AG08395 (cell line): ENCODE results near the gene CACNA1G.
A peak's percentile ranks its signal among the peaks of the same experiment; 100 is the strongest.

Experiments
- DNase-seq: peaks from one replicate; pipeline ENCODE4 v3.0.0; 2012; ENCODE audit warnings: mixed read lengths, low spot score

Gene CACNA1G

DNA sequence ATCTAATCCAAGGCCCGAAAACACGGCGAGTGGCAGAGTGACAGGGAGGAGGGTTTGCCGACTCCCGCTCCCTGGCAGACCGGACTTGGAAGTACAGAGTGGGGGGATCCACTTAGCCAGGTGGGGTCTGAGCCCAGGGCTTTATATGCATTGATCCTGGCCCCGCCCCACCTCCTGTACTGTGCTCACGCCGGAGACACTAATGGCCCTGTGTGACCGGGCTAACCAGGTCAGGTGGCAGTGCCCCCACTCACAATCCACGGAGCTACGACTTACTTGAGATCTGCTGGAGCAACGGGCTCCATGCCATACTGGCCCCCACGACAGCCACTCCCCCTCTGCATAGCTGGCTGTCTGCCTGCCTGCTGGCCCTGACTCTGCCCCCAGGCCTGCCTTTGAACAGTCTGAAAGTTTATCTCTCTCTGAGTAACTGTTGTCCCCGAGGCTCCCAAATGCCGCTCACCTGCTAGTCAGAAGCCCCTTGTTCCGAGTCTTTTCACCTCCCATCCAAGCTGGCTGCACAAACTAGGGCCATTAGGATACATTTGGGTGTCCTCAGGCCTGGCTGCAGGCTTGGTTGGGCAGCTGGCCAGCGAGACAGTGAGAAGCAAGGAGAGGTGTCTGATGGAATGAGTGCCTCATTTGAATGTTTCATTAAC, 28.0 kb downstream of the CACNA1G start:
- no peak for DNase-seq

DNA sequence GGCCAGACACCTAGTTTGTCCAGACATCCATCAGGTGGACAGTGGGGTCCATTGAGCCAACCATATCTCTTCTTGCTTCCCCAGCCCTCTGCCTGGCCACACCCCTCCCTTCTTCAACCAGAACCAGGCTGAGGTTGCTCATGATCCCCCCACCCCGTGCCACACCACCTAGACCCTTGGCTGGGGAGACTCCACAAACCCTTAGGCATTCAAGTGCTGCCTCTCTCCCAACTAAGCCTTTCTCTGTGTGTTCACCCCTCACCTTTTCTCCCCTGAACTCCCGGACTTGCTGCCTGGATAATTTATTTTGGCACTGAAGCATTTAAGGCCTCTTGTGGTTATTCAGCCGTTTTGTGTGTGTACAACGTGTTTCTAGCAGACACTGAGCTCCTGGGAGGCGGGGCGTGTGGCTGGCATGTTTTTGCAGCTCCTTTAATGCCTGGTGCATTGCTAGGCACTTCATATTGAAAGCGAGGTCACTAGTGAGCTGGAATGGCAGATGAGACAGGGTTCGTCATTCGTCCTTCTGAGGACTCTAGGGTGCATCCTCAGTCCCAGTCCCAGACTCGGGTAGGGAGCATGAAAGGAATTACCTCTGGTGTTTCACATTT, 28.7 kb downstream of the CACNA1G start:
- peak; percentile 27 for DNase-seq

DNA sequence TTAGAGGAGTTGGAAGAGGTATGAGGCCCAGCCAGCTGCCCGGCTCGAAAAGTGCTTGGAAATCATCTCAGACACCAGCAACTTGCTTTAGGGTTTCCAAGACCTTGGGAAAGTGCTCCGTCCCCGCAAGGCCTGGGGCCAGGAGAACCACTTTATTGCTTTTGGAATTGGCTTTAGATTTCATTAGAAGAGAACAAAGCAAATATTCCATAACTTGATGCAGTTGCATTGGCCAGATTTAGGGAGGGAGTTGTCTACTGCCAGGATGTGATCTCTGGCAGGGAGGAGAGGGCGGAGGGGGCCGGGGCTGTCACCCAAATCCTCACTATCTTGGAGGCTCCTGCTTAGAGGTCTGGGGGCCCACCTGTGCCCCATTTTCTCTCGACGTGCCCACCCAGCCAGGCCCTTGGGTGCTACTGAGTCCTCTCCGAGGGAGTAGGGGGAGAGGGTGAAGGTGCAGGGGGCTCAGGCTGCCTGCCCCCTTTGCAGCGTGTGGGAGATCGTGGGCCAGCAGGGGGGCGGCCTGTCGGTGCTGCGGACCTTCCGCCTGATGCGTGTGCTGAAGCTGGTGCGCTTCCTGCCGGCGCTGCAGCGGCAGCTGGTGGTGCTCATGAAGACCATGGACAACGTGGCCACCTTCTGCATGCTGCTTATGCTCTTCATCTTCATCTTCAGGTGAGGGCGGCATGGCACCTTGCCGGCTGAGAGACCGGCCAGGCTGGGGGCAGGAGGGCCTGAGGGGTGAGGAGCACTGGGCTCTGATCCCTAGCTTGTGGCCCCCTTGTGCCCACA, 30.6 kb downstream of the CACNA1G start:
- no peak for DNase-seq

DNA sequence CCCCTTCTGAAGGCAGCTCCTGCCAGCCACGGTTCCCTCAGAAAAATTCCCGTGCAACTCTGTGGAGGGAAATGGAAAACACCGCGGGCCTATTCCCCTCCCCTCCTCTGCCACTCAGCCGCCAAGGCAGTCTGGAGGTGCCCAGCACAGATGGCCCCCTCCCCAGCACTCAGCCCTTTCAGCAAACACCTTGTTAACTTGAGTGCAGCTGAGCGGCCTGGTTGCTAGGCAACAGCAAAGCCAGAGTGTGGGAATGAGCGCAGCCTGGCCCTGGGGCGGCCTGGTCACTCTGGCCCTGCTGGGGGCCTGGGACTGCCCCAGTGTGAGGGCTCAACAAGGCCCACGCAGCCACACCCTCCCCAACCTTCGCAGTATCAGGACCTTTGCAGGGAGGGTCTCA, 32.8 kb downstream of the CACNA1G start:
- DNase-seq, result no peak

DNA sequence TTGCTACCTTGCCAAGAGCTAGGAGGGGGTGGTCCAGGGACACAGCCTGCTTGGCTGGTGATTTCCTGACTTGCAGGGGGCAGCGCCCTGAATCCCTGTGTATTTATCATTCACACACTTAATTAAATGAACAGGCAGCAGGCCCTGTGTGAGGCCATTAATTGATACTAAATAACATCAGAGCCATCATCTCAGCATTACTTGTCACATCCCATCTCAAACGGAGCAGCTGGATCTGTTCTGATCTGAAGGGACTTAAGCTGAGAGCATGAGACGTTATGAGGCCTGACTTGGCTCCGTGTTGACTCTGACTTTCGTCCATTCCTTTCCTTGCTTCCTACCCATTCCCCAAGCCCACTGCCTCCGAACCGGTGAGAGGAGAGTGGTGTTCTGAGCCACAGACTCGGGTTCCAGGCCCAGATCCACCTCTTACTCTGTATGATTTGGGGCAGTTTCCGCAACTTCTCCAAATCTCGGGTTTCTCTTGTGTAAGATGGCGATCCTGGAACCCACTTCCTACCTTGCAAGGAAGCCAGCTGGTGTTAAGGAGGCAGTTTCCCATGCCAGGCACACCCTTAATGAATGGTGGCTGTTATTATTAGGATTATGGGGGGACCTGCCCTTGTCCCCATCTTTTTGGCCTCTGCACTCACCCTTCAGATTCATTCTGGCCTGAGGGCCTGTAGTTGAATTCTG, 33.8 kb downstream of the CACNA1G start:
- DNase-seq, result no peak

DNA sequence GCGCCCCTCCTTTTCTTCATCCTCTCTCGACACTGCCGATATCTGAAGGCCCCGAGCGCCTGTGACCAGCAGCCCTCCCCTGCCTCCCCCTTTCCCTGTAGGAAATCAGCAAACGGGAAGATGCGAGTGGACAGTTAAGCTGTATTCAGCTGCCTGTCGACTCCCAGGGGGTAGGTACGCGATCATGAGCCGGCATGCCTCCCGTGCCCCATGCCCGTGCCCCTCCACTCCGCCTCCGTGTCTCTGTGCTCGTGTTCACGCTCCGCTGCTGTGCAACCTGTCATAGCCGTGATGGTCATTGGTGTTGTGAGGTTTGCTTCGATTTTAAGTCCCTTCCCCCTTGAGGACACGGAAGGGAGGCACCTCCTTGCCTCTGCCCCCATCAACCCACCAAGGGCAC, 34.4 kb downstream of the CACNA1G start:
- DNase-seq, result no peak

DNA sequence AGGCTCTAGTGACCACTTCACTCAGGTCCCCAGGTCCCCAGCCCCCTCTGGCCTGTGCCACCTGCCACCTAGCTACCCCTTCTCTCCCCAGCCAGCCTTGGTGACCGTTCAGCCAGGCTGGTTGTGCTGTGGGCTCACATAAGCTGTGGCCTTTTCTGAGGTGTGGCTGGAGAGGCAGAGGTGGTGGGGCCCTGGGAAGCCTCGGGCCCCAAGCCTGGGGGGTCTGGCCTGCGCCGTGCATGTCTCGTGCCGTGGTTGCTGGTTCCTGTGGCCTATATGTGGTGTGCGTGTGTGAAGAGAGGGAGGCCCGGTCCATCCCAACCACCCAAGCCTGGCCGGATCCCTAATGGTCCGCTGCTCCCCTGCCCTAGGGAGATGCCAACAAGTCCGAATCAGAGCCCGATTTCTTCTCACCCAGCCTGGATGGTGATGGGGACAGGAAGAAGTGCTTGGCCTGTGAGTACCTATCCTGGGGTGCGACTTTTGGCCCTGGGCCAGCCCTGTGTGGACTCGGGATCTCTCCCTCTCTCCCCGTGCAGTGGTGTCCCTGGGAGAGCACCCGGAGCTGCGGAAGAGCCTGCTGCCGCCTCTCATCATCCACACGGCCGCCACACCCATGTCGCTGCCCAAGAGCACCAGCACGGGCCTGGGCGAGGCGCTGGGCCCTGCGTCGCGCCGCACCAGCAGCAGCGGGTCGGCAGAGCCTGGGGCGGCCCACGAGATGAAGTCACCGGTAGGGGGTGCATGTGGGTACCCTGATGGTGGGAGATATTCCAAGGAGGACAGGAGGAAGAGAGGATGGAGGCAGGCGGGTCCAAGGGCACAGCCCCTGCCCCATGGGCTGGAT, 35.9 kb downstream of the CACNA1G start:
- no peak for DNase-seq

DNA sequence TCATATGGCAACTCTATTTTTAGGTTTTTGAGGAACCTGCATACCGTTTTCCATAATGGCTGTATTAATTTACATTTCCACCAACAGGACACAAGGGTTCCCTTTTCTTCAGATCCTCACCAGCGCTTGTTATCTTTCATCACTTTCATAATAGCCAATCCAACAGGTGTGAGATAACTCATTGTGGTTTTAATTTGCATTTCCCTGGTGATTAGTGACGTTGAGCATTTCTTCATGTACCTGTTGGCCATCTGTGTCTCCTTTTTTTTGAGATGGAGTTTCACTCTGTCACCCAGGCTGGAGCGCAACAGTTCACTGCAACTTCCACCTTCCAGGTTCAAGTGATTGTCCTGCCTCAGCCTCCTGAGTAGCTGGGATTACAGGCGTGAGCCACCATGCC, 38.0 kb downstream of the CACNA1G start:
- no peak for DNase-seq

DNA sequence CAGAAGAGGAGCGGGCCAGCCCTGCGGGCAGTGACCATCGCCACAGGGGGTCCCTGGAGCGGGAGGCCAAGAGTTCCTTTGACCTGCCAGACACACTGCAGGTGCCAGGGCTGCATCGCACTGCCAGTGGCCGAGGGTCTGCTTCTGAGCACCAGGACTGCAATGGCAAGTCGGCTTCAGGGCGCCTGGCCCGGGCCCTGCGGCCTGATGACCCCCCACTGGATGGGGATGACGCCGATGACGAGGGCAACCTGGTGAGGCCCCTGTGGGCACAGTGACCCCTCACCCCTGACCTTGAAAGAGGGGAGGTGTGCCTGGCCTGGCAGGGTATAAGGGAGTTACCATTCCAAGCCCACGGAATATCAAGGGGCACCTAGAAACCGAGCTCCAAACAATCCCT, 39.1 kb downstream of the CACNA1G start:
- no peak for DNase-seq

DNA sequence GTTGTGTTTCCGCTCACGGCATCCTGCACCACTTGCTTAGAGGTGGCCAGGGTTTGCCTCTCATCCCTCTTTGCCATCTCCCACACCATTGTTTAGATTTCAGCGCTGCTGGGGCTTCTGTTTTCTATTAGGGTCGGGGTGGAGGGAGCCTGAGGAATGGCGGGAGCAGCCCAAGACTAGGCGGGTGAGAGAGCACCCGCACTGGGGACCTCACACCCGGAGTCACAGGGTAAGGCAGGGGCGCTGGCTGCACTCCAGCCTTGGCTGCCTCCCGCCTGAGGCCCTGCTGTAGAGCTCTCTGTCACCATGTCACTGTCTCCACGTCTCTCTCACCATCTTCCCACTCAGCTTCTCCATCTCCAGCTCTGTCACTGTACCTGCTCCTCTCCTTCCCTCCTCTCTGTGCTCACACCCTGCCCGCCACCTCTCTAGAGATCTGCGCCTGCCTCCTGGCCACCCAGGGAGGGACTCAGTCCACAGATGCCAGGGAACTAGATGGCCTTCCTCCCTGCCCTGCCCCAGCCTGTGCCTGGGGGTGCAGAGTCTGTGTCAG, 41.4 kb downstream of the CACNA1G start:
- DNase-seq, result no peak

DNA sequence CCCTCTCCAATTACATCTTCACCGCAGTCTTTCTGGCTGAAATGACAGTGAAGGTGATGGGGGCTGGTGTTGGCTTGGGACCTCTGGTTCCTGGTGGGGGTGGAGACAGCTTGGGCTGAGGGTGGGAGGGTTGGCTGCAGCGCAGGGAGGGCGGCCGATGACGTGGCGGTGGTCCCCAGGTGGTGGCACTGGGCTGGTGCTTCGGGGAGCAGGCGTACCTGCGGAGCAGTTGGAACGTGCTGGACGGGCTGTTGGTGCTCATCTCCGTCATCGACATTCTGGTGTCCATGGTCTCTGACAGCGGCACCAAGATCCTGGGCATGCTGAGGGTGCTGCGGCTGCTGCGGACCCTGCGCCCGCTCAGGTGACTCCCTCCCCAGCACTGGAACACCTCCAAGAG, 42.3 kb downstream of the CACNA1G start:
- no peak for DNase-seq

DNA sequence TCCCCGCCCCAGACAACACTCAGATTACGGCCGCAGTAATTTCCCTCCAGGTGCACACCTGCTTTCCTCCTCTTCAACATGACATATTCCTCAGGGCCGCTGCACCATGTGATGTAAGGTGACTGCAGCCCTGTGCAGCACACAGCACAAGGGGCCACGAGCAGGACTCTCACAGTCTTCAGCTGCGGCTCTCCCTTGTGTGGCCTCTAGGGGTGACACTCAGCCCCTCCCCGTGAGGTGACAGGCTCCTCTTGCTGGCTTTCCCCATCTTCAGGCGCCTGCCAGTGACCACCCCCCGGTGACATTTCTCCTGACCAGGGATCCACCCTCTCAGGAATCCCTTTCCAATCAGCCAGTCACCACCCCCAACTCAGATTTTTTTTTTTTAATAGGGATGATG, 42.8 kb downstream of the CACNA1G start:
- no peak for DNase-seq

DNA sequence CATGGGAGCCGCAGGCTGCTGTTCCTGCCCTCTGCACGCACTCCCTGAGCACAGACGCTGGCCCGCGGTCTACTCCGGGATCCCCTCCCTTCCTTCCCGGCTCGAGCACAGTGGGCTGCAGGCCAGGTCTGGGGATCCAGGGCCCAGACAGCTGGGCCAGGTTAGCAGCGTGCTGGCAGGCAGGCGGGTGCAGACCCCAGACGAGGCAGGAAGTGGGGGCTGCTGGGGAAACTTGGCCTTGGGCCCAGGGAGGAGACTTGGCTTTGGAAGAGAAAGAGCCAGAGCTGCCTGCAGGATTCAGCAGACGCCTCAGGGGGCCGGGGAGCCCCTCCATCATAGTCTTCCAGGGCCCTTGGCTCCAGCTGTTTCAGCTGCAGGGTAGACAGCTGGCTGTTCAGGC, 44.0 kb downstream of the CACNA1G start:
- peak; percentile 51 for DNase-seq

DNA sequence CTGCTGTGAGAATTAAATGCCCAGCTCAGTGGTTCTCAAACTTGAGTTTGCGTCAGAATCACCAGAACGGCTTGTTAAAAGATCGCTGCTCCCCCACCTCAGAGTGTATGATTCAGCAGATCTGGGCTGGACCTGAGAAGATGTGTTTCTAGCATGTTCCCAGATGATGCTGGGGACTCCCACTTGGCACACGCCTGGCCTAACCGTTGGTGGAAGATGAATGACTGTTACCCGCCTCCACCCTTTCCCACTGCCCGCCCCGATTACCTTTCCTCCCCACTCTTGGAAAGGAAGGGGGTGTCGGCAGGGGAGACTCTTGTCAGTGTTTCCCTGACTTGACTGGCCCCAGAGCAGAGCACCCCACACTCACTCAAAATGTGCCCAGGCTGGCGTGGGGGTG, 44.9 kb downstream of the CACNA1G start:
- DNase-seq, result no peak

DNA sequence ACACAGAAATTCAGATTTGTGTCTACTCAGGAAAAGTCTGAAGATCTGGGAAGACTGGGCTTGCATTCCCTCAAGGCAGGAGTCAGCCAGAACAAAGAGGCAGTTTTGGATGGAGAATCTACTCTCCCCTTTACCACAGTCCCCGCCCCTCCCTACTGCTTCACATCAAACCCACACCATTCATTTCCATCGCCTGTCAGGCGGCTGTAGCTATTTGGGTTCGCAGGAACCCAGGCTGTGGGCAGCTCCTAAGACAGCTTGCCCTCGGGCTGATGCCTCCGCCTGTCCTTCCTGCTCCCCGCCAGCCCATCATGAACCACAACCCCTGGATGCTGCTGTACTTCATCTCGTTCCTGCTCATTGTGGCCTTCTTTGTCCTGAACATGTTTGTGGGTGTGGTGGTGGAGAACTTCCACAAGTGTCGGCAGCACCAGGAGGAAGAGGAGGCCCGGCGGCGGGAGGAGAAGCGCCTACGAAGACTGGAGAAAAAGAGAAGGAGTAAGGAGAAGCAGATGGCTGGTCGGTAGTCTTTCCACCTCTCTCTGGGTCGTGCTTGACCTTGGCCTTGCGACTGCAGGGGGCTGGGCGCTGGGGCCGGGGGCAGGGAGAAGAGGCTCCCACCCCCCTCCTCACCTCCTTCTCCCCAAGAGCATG, 47.1 kb downstream of the CACNA1G start:
- no peak for DNase-seq

DNA sequence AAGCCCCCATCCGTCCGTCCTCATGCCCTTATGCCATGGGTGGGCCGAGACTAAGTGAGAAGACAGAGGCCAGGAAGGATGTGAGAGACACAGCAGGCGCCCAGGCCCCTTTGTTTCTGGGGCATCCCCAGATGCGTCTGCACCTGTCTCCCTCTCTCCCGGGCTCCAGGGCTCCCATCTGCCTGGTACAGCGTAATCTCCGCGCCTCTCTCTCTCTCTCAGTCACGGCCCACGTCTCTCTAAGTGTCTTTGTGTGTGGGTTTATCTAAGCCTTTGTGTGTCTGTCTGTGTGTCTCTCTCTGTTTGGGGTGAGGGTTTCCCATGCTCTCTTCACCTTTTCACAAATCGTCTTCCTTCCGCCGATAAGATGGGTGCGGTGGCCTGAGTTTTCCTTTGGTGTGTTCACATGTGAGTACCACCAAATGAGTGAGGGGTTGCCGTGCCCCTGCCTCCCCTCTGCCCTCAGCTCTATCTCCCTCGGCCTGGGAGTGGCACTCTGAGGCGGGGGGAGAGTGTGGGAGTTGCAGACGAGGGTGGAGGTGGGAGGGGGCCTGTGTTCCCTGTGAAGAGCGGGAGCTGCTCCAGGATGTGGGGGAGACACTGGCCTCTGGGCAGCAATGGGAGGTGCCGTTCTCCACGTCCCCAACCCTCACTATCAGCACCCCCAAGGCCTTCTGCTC, 48.3 kb downstream of the CACNA1G start:
- no peak for DNase-seq

DNA sequence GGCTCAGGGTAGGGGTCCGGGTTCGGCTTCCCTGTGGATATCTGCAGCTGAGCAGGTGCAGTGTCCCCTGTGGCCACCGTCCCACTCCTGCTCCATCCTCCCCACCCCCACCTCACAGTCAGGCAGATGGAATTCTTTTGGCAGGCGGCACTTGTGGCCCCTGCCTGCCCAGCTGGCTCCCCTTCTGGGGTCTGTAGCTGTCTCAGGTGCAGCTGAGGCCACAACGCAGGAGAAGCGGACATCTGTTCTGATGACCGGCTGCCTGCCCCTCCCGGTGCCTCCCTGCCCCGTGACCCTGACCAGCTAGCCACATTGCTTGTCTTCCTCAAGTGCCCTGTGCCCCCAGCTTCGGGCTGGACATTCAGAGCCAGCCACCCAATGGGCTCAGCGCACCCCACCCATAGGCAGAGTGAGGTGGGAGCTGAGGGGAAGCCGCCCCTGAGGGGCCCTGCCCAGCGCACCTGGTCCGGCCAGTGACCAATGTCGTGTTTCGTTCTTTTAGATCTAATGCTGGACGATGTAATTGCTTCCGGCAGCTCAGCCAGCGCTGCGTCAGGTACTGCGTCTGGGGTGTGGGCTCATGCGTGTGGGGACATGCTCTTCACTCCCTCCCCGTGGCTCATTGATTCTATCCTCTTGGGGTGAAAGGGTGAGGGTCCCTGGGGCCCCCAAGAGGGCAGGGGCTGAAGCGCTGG, 49.0 kb downstream of the CACNA1G start:
- no peak for DNase-seq

DNA sequence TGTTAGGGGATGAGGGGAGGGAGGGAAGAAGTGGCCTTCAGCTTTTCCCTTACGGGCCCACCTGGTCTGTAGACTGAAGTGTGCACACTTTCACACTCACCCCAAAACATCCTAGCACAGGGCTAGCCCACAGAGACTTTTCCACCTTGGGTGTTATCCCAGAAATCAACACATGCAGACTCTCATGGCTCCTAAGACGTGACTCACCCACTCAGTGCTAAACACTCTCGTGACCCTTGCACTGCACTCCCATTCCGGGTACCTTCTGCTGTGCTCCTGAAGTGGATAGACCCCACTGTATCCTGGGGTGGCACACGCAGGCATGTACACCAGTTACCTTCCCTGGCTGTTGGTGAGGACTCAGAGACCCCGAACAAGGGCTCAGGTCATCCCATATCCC, 51.1 kb downstream of the CACNA1G start:
- DNase-seq, result no peak

DNA sequence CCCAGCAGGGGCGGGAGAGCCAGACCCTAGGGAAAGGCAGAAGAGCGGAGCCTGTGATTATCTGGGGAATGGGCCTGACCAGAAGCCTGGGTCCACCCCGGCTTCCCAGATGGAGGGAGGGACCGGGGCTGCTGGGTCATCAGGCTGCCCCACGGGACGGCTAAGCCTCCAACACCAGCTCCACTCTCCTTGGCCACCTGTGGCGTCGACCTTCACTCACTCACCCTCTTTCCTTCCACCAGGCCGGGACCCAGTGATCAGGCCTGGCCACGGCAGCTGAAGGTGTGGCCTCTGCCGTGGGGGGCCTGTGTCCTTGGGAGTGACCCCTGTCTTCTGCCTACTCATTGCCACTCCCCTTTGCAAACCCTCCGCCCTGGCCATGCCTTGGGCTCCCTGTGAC, 51.8 kb downstream of the CACNA1G start:
- no peak for DNase-seq
